Uterus (tissue), 2 donors: ENCODE data around the gene RPL19.

Source experiments
- CTCF ChIP-seq, 4 experiments: fragments of 200-600 bp in 2 of 4; fragments of 450-650 bp in 2 of 4; sonication (generic) in 2 of 4; IDR thresholded peaks; one replicate each; pipeline ENCODE4 v1.5.1; 2016 to 2019; ENCODE audit warnings: antibody characterized with exemption in 4 of 4, mild to moderate bottlenecking in 2 of 4, moderate library complexity in 1 of 4
- POLR2A ChIP-seq, 2 donors: fragments of 450-650 bp; IDR thresholded peaks; one replicate each; pipeline ENCODE4 v1.6.1; 2016; ENCODE audit warnings: antibody characterized with exemption in 2 of 2, mild to moderate bottlenecking in 1 of 2, moderate library complexity in 1 of 2

- TF ChIP-seq POLR2A (IDR thresholded peaks at IDR 0.05), result no peak
- no peak for TF ChIP-seq CTCF (IDR thresholded peaks at IDR 0.05)
Observed at GRCh38 chr17:39196241-39196807, 3.8 kb upstream of the RPL19 start.
